ENCODE results near the gene PTH1R.

PTH1R gene

GRCh38 chr3:46850468-46850779, 27.1 kb upstream of the PTH1R start:
- DNase-seq = no peak

- no peak for DNase-seq
These were observed 25.9 kb upstream of the PTH1R start for GRCh38 chr3:46851364-46852333.

- DNase-seq = no peak
These were observed 25.2 kb upstream of the PTH1R start for GRCh38 chr3:46852334-46852720.

GRCh38 chr3:46852839-46853355, 24.6 kb upstream of the PTH1R start:
- DNase-seq = no peak

GRCh38 chr3:46853441-46854415, 23.8 kb upstream of the PTH1R start:
- no peak for DNase-seq

- DNase-seq = no peak
These were observed 22.9 kb upstream of the PTH1R start for GRCh38 chr3:46854555-46854991.

GRCh38 chr3:46856576-46857471, 20.7 kb upstream of the PTH1R start:
- no peak for DNase-seq

- DNase-seq = no peak
These were observed 19.8 kb upstream of the PTH1R start for GRCh38 chr3:46857485-46858341.

GRCh38 chr3:46858456-46858855, 19.1 kb upstream of the PTH1R start:
- no peak for DNase-seq

GRCh38 chr3:46859001-46859710, 18.4 kb upstream of the PTH1R start:
- DNase-seq = no peak

GRCh38 chr3:46860017-46860809, 17.3 kb upstream of the PTH1R start:
- DNase-seq = no peak

GRCh38 chr3:46860810-46861604, 16.5 kb upstream of the PTH1R start:
- no peak for DNase-seq

- DNase-seq = no peak
These were observed 15.7 kb upstream of the PTH1R start for GRCh38 chr3:46861605-46862368.

GRCh38 chr3:46862369-46863025, 15.0 kb upstream of the PTH1R start:
- no peak for DNase-seq

- DNase-seq = no peak
These were observed 14.2 kb upstream of the PTH1R start, which contains the start of gene MYL3 for GRCh38 chr3:46863261-46863782. TSS of gene MYL3 (minus strand) at chr3:46863444. CDS start at chr3:46863390, 54 bp downstream.

GRCh38 chr3:46864061-46864881, 13.2 kb upstream of the PTH1R start:
- no peak for DNase-seq

All from stimulated activated naive CD4-positive, alpha-beta T cell (primary cell).